ENCODE results near the gene CD300A.
A peak's percentile ranks its signal among the peaks of the same experiment; 100 is the strongest.

CD300A gene

GRCh38 chr17:74432766-74433391 is 33.6 kb upstream of the CD300A start:
- Histone ChIP-seq H2AK5ac (ENCODE audit: low read depth, low read length) (peak overlapping the region; percentile 99), H4K8ac (ENCODE audit: low read depth, low read length) (no peak overlapping the region), H3K23ac (ENCODE audit: low read depth, low read length, poor library complexity) (peak overlapping the region; percentile 83), H3K4me1 (ENCODE audit: control insufficient read depth in 2 of 2, insufficient read depth in 1 of 2, low read depth in 1 of 2, low read length in 2 of 2) (peaks cover 19 to 23% of the 10 kb centered on the region in 2 donors), H3K9ac (ENCODE audit: low read depth, low read length, poor library complexity) (peak overlapping the region; percentile 99), H2BK5ac (ENCODE audit: low read length) (peak overlapping the region; percentile 93), H3K4me2 (ENCODE audit: insufficient read depth, low read length, poor library complexity, severe bottlenecking) (peak overlapping the region; percentile 99), H3K36me3 (replicated peaks in 1 of 2; ENCODE audit: control insufficient read depth in 2 of 2, insufficient read depth in 2 of 2, low read length in 2 of 2) (peaks cover 0 to 2% of the 10 kb centered on the region in 2 donors), H3K27ac (replicated peaks; ENCODE audit: low read length) (peak overlapping the region; percentile 48), H2BK120ac (ENCODE audit: low read depth, low read length) (peak overlapping the region; percentile 78), H4K91ac (ENCODE audit: low read depth, low read length, poor library complexity) (no peak overlapping the region), H3K9me3 (replicated peaks in 1 of 2; ENCODE audit: control insufficient read depth in 2 of 2, insufficient read depth in 1 of 2, low read depth in 1 of 2, low read length in 2 of 2) (peaks cover 0 to 4% of the 10 kb centered on the region in 2 donors), H2BK12ac (ENCODE audit: low read length) (peak overlapping the region; percentile 64), H3K27me3 (ENCODE audit: control insufficient read depth in 3 of 3, insufficient read depth in 3 of 3, low read depth in 1 of 3, low read length in 3 of 3) (peaks cover 0 to 66% (median 2%) of the 10 kb centered on the region in 3 experiments), H3K14ac (ENCODE audit: low read length) (peak overlapping the region; percentile 100), H3K79me1 (ENCODE audit: low read depth, low read length) (peaks cover 9% of the 10 kb centered on the region), H2BK15ac (ENCODE audit: low read length) (peak overlapping the region; percentile 97), H3K18ac (ENCODE audit: low read length) (peak overlapping the region; percentile 99), H2AFZ (ENCODE audit: low read length) (peak overlapping the region; percentile 21), H3K4me3 (ENCODE audit: low read length in 2 of 2) (peak overlapping the region; percentile 12 to 83), H3K4ac (ENCODE audit: low read length) (peak overlapping the region; percentile 24)
- no peak for DNase-seq (ENCODE audit: low spot score)
- WGBS, 2 donors (ENCODE audit: extremely low coverage in 2 of 2, insufficient read length in 2 of 2, insufficient replicate concordance in 1 of 2): no CpG with 5 or more reads among the region's 23 CpGs

GRCh38 chr17:74433421-74434121 is 32.9 kb upstream of the CD300A start:
- no peak overlapping the region for H3K23ac ChIP-seq (ENCODE audit: low read depth, low read length, poor library complexity)
- WGBS, 2 donors (ENCODE audit: extremely low coverage in 2 of 2, insufficient read length in 2 of 2, insufficient replicate concordance in 1 of 2): no CpG with 5 or more reads among the region's 17 CpGs
- no peak overlapping the region for H3K4ac ChIP-seq (ENCODE audit: low read length)
- H4K91ac ChIP-seq (ENCODE audit: low read depth, low read length, poor library complexity): peak overlapping the region; percentile 34
- peaks cover 0 to 60% (median 2%) of the 10 kb centered on the region in 3 experiments for H3K27me3 ChIP-seq (ENCODE audit: control insufficient read depth in 3 of 3, insufficient read depth in 3 of 3, low read depth in 1 of 3, low read length in 3 of 3)
- peaks cover 0 to 4% of the 10 kb centered on the region in 2 donors for H3K9me3 ChIP-seq (replicated peaks in 1 of 2; ENCODE audit: control insufficient read depth in 2 of 2, insufficient read depth in 1 of 2, low read depth in 1 of 2, low read length in 2 of 2)
- H3K9ac ChIP-seq (ENCODE audit: low read depth, low read length, poor library complexity): peak overlapping the region; percentile 53
- peaks cover 9% of the 10 kb centered on the region for H3K79me1 ChIP-seq (ENCODE audit: low read depth, low read length)
- no peak overlapping the region for H2BK15ac ChIP-seq (ENCODE audit: low read length)
- peaks cover 0 to 2% of the 10 kb centered on the region in 2 donors for H3K36me3 ChIP-seq (replicated peaks in 1 of 2; ENCODE audit: control insufficient read depth in 2 of 2, insufficient read depth in 2 of 2, low read length in 2 of 2)
- no peak overlapping the region for H2AFZ ChIP-seq (ENCODE audit: low read length)
- H3K27ac ChIP-seq (replicated peaks; ENCODE audit: low read length): no peak overlapping the region
- no peak overlapping the region for H3K14ac ChIP-seq (ENCODE audit: low read length)
- peak overlapping the region in 1 of 2 donors; percentile 68 for H3K4me3 ChIP-seq (ENCODE audit: low read length in 2 of 2)
- H3K18ac ChIP-seq (ENCODE audit: low read length): peak overlapping the region; percentile 82
- no peak overlapping the region for H2BK12ac ChIP-seq (ENCODE audit: low read length)
- H3K4me2 ChIP-seq (ENCODE audit: insufficient read depth, low read length, poor library complexity, severe bottlenecking): peak overlapping the region; percentile 99
- peaks cover 19 to 23% of the 10 kb centered on the region in 2 donors for H3K4me1 ChIP-seq (ENCODE audit: control insufficient read depth in 2 of 2, insufficient read depth in 1 of 2, low read depth in 1 of 2, low read length in 2 of 2)
- H2BK5ac ChIP-seq (ENCODE audit: low read length): peak overlapping the region; percentile 93
- peak overlapping the region; percentile 54 for H2AK5ac ChIP-seq (ENCODE audit: low read depth, low read length)
- no peak overlapping the region for H4K8ac ChIP-seq (ENCODE audit: low read depth, low read length)
- no peak for DNase-seq (ENCODE audit: low spot score)
- no peak overlapping the region for H2BK120ac ChIP-seq (ENCODE audit: low read depth, low read length)

DNA sequence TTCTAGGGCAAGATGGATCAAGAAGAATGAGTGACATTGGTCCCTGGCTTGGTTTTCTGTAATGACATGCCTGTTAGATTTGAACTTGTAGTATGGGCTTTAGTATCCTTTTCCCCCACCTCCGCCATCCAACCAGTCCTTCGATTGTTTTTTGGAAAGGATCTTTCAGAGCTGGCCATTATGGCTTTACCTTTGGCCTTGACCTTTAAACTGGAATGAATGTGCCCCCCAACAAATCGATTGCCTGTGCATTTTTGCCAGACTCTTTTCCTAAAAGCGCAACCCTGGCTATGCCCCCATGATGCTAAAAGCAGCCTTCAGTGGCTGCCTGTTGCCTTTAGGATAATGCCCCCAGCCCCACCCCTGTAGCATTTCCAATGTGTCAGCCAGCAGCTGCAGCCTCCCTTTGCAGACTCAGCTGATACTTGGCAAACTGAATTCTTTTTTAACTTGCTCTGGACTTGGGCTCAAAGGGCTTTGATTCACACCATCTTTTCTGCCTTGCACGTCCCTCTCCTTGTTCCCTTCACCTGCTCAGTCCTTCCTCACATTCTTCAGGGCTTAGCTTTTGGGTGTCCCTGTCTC is 30.6 kb upstream of the CD300A start:
- WGBS, 2 donors (ENCODE audit: extremely low coverage in 2 of 2, insufficient read length in 2 of 2, insufficient replicate concordance in 1 of 2): no CpG with 5 or more reads among the region's 5 CpGs
- Histone ChIP-seq H3K27me3 (ENCODE audit: control insufficient read depth in 3 of 3, insufficient read depth in 3 of 3, low read depth in 1 of 3, low read length in 3 of 3) (peaks cover 0 to 38% (median 2%) of the 10 kb centered on the region in 3 experiments), H2AK5ac (ENCODE audit: low read depth, low read length) (no peak overlapping the region), H3K9me3 (replicated peaks in 1 of 2; ENCODE audit: control insufficient read depth in 2 of 2, insufficient read depth in 1 of 2, low read depth in 1 of 2, low read length in 2 of 2) (peaks cover 0 to 4% of the 10 kb centered on the region in 2 donors), H2BK12ac (ENCODE audit: low read length) (no peak overlapping the region), H3K27ac (replicated peaks; ENCODE audit: low read length) (no peak overlapping the region), H3K4me2 (ENCODE audit: insufficient read depth, low read length, poor library complexity, severe bottlenecking) (no peak overlapping the region), H2AFZ (ENCODE audit: low read length) (no peak overlapping the region), H3K4ac (ENCODE audit: low read length) (no peak overlapping the region), H4K91ac (ENCODE audit: low read depth, low read length, poor library complexity) (no peak overlapping the region), H2BK5ac (ENCODE audit: low read length) (no peak overlapping the region), H4K8ac (ENCODE audit: low read depth, low read length) (no peak overlapping the region), H3K18ac (ENCODE audit: low read length) (no peak overlapping the region), H2BK120ac (ENCODE audit: low read depth, low read length) (no peak overlapping the region), H2BK15ac (ENCODE audit: low read length) (no peak overlapping the region), H3K79me1 (ENCODE audit: low read depth, low read length) (peaks cover 9% of the 10 kb centered on the region), H3K4me3 (ENCODE audit: low read length in 2 of 2) (no peak overlapping the region), H3K14ac (ENCODE audit: low read length) (peak overlapping the region; percentile 86), H3K23ac (ENCODE audit: low read depth, low read length, poor library complexity) (no peak overlapping the region), H3K36me3 (replicated peaks in 1 of 2; ENCODE audit: control insufficient read depth in 2 of 2, insufficient read depth in 2 of 2, low read length in 2 of 2) (peaks cover 0 to 12% of the 10 kb centered on the region in 2 donors), H3K4me1 (ENCODE audit: control insufficient read depth in 2 of 2, insufficient read depth in 1 of 2, low read depth in 1 of 2, low read length in 2 of 2) (peaks cover 11 to 12% of the 10 kb centered on the region in 2 donors), H3K9ac (ENCODE audit: low read depth, low read length, poor library complexity) (no peak overlapping the region)
- no peak for DNase-seq (ENCODE audit: low spot score)

- peaks cover 0 to 12% of the 10 kb centered on the region in 2 donors for H3K36me3 ChIP-seq (replicated peaks in 1 of 2; ENCODE audit: control insufficient read depth in 2 of 2, insufficient read depth in 2 of 2, low read length in 2 of 2)
- H2BK120ac ChIP-seq (ENCODE audit: low read depth, low read length): no peak overlapping the region
- no peak overlapping the region for H3K18ac ChIP-seq (ENCODE audit: low read length)
- no peak overlapping the region for H3K4me3 ChIP-seq (ENCODE audit: low read length in 2 of 2)
- no peak overlapping the region for H2BK15ac ChIP-seq (ENCODE audit: low read length)
- no peak overlapping the region for H3K4me2 ChIP-seq (ENCODE audit: insufficient read depth, low read length, poor library complexity, severe bottlenecking)
- H3K27me3 ChIP-seq (ENCODE audit: control insufficient read depth in 3 of 3, insufficient read depth in 3 of 3, low read depth in 1 of 3, low read length in 3 of 3): peaks cover 0 to 21% (median 0%) of the 10 kb centered on the region in 3 experiments
- no peak overlapping the region for H4K91ac ChIP-seq (ENCODE audit: low read depth, low read length, poor library complexity)
- DNase-seq (ENCODE audit: low spot score): no peak
- H2AFZ ChIP-seq (ENCODE audit: low read length): no peak overlapping the region
- H4K8ac ChIP-seq (ENCODE audit: low read depth, low read length): no peak overlapping the region
- peaks cover 0 to 13% of the 10 kb centered on the region in 2 donors for H3K4me1 ChIP-seq (ENCODE audit: control insufficient read depth in 2 of 2, insufficient read depth in 1 of 2, low read depth in 1 of 2, low read length in 2 of 2)
- no CpG with 5 or more reads among the region's 3 CpGs for WGBS, 2 donors (ENCODE audit: extremely low coverage in 2 of 2, insufficient read length in 2 of 2, insufficient replicate concordance in 1 of 2)
- H3K27ac ChIP-seq (replicated peaks; ENCODE audit: low read length): no peak overlapping the region
- peaks cover 7% of the 10 kb centered on the region for H3K79me1 ChIP-seq (ENCODE audit: low read depth, low read length)
- no peak overlapping the region for H3K23ac ChIP-seq (ENCODE audit: low read depth, low read length, poor library complexity)
- H3K4ac ChIP-seq (ENCODE audit: low read length): no peak overlapping the region
- no peak overlapping the region for H2AK5ac ChIP-seq (ENCODE audit: low read depth, low read length)
- no peak overlapping the region for H2BK12ac ChIP-seq (ENCODE audit: low read length)
- H3K9me3 ChIP-seq (replicated peaks in 1 of 2; ENCODE audit: control insufficient read depth in 2 of 2, insufficient read depth in 1 of 2, low read depth in 1 of 2, low read length in 2 of 2): peaks cover 0 to 4% of the 10 kb centered on the region in 2 donors
- no peak overlapping the region for H3K9ac ChIP-seq (ENCODE audit: low read depth, low read length, poor library complexity)
- no peak overlapping the region for H2BK5ac ChIP-seq (ENCODE audit: low read length)
- H3K14ac ChIP-seq (ENCODE audit: low read length): no peak overlapping the region
Measured at GRCh38 chr17:74437702-74438101, 28.7 kb upstream of the CD300A start.
